ENCODE results near the gene MGST2. TPM values are rescaled to one million over a fixed set of nuclear protein-coding genes. Genes with fewer than 3 reads are reported as not detected.
A peak's percentile ranks its signal among the peaks of the same experiment; 100 is the strongest.

The MGST2 gene
- total RNA-seq, 2 experiments from 2014 or later, result 0.70 to 3.0 TPM

GRCh38 chr4:139734875-139735380 lies 69.3 kb downstream of the MGST2 start:
- H3K27me3 Mint-ChIP-seq, result peaks cover 53% of the 10 kb centered on the region
- ATAC-seq (ENCODE audit: poor library complexity), result peak; percentile 83
- Histone ChIP-seq H3K27ac (ENCODE audit: low read depth in 1 of 2, low read length in 2 of 2) (no peak overlapping the region), H3K9me3 (ENCODE audit: control insufficient read depth in 1 of 2, insufficient read depth in 1 of 2, low read length in 2 of 2) (no peaks in the 10 kb centered on the region), H3K4me3 (ENCODE audit: low read length) (peak overlapping the region; percentile 44), H3K36me3 (ENCODE audit: insufficient read depth, low read length) (no peaks in the 10 kb centered on the region), H3K4me1 (ENCODE audit: insufficient read depth, low read length) (peaks cover 13% of the 10 kb centered on the region), H3K27me3 (ENCODE audit: control insufficient read depth in 1 of 2, insufficient read depth in 2 of 2, low read length in 2 of 2) (peaks cover 12 to 35% of the 10 kb centered on the region in 2 experiments)
- peak overlapping the region; percentile 69 for H3K4me3 Mint-ChIP-seq
- H3K36me3 Mint-ChIP-seq (ENCODE audit: low read depth), result no peaks in the 10 kb centered on the region
- ChIA-PET CTCF (no interaction called here), POLR2A (no interaction called here)
- peaks cover 14% of the 10 kb centered on the region for H3K4me1 Mint-ChIP-seq (ENCODE audit: low read depth)
- no peak overlapping the region for H3K27ac Mint-ChIP-seq
- intact Hi-C loops (cut with DNase I, micrococcal nuclease), result loop anchor here (2.0 to 10.0 kb wide), 4 partner anchors 280 to 620 kb away; no protein-coding TSS in a partner anchor
- DNase-seq, result peak; percentile 6 to 78 (median 40)
- peak; percentile 51 for TF ChIP-seq CTCF (IDR thresholded peaks at IDR 0.05)
- H3K9me3 Mint-ChIP-seq, result no peaks in the 10 kb centered on the region

- TF ChIP-seq CTCF (IDR thresholded peaks at IDR 0.05), result no peak
- ChIA-PET CTCF (no interaction called here), POLR2A (no interaction called here)
These were observed 70.0 kb downstream of the MGST2 start for GRCh38 chr4:139735381-139736273.

GRCh38 chr4:139736274-139736660 lies 70.6 kb downstream of the MGST2 start:
- H3K36me3 ChIP-seq (ENCODE audit: insufficient read depth, low read length), result no peaks in the 10 kb centered on the region
- ChIA-PET CTCF (no interaction called here), POLR2A (no interaction called here)
- no peaks in the 10 kb centered on the region for H3K9me3 ChIP-seq (ENCODE audit: control insufficient read depth in 1 of 2, insufficient read depth in 1 of 2, low read length in 2 of 2)
- intact Hi-C loops (cut with DNase I, micrococcal nuclease), result loop anchor here (5.0 to 10.0 kb wide), 3 partner anchors 279 to 619 kb away; no protein-coding TSS in a partner anchor
- peak overlapping the region; percentile 77 for H3K4me3 Mint-ChIP-seq
- peaks cover 14% of the 10 kb centered on the region for H3K4me1 Mint-ChIP-seq (ENCODE audit: low read depth)
- no peak overlapping the region for H3K27ac Mint-ChIP-seq
- peak in 1 of 14 experiments; percentile 23 for DNase-seq
- H3K9me3 Mint-ChIP-seq, result no peaks in the 10 kb centered on the region
- H3K27me3 ChIP-seq (ENCODE audit: control insufficient read depth in 1 of 2, insufficient read depth in 2 of 2, low read length in 2 of 2), result peaks cover 12 to 35% of the 10 kb centered on the region in 2 experiments
- no peaks in the 10 kb centered on the region for H3K36me3 Mint-ChIP-seq (ENCODE audit: low read depth)
- H3K4me1 ChIP-seq (ENCODE audit: insufficient read depth, low read length), result peaks cover 13% of the 10 kb centered on the region
- ATAC-seq (ENCODE audit: poor library complexity), result no peak
- H3K27me3 Mint-ChIP-seq, result peaks cover 53% of the 10 kb centered on the region
- H3K27ac ChIP-seq (ENCODE audit: low read depth in 1 of 2, low read length in 2 of 2), result no peak overlapping the region
- no peak for TF ChIP-seq CTCF (IDR thresholded peaks at IDR 0.05)
- no peak overlapping the region for H3K4me3 ChIP-seq (ENCODE audit: low read length)

More at GRCh38 chr4:139735381-139736273, 70.0 kb downstream of the MGST2 start:
- Mint-ChIP-seq H3K4me3 (peak overlapping the region; percentile 77), H3K27me3 (peaks cover 53% of the 10 kb centered on the region), H3K9me3 (no peaks in the 10 kb centered on the region), H3K27ac (no peak overlapping the region), H3K4me1 (ENCODE audit: low read depth) (peaks cover 14% of the 10 kb centered on the region), H3K36me3 (ENCODE audit: low read depth) (no peaks in the 10 kb centered on the region)
- Histone ChIP-seq H3K27ac (ENCODE audit: low read depth in 1 of 2, low read length in 2 of 2) (no peak overlapping the region), H3K27me3 (ENCODE audit: control insufficient read depth in 1 of 2, insufficient read depth in 2 of 2, low read length in 2 of 2) (peaks cover 12 to 35% of the 10 kb centered on the region in 2 experiments), H3K9me3 (ENCODE audit: control insufficient read depth in 1 of 2, insufficient read depth in 1 of 2, low read length in 2 of 2) (no peaks in the 10 kb centered on the region), H3K4me3 (ENCODE audit: low read length) (peak overlapping the region; percentile 44), H3K4me1 (ENCODE audit: insufficient read depth, low read length) (peaks cover 13% of the 10 kb centered on the region), H3K36me3 (ENCODE audit: insufficient read depth, low read length) (no peaks in the 10 kb centered on the region)
- intact Hi-C loops (cut with DNase I, micrococcal nuclease), result loop anchor here (2.0 to 10.0 kb wide), 4 partner anchors 279 to 619 kb away; no protein-coding TSS in a partner anchor
- ATAC-seq (ENCODE audit: poor library complexity) (no peak), DNase-seq (peak in 2 of 14 experiments; percentile 15 to 18)

All from CD4-positive, alpha-beta T cell (primary cell).